HCT116 (cell line): ENCODE results near the gene KIFC3. TPM values are rescaled to one million over a fixed set of nuclear protein-coding genes. Genes with fewer than 3 reads are reported as not detected.

Experiments used
- ATAC-seq: fragments of 200-7000 bp; cut with Tn5 transposase; 2 replicates; pipeline ENCODE4 v1.9.1; 2020; ENCODE audit warnings: mild to moderate bottlenecking, moderate library complexity
- BruUV-seq: library from RNA; stranded (reverse); fragments of 400-500 nt; replicated peaks from 2 replicates; lab custom pipeline; 2021; lab: Mats Ljungman, UMichigan
- CTCF ChIA-PET: fragments of 300-600 bp; sonication (Branson Sonifier 250); formaldehyde crosslinking; loops from one replicate; lab custom pipeline; 2021; ENCODE audit warnings: antibody characterized with exemption; lab: Charles Lee
- POLR2A ChIA-PET: fragments of 300-600, 350-600 bp; sonication (Branson Sonifier 250); formaldehyde crosslinking; loops from one replicate; lab custom pipeline; 2021; ENCODE audit warnings: antibody characterized with exemption; lab: Charles Lee
- RAD21 ChIA-PET, 2 experiments: fragments of 300-600 bp; sonication (Branson Sonifier 250); formaldehyde crosslinking; loops; one replicate each; lab custom pipeline; 2023; ENCODE audit warnings: low total read pairs in 2 of 2; ENCODE audit not compliant: uncharacterized antibody in 2 of 2, unreplicated experiment in 2 of 2, low non-redundant PET in 1 of 2; lab: Charles Lee
- DNase-seq: peaks from one replicate; pipeline ENCODE4 v3.0.0-alpha.2; 2010; ENCODE audit warnings: low read depth, low spot score
- H2AFZ ChIP-seq: fragments of 200-600 bp; shearing (Covaris generic), sonication (generic); 2 replicates; pipeline ENCODE4 v1.6.1; 2017; ENCODE audit warnings: low read depth, mixed run types, mixed read lengths, antibody characterized with exemption, low read length; ENCODE audit not compliant: poor library complexity, severe bottlenecking
- H3K27ac ChIP-seq: 2 replicates; pipeline ENCODE4 v1.5.1; 2012; ENCODE audit warnings: low read depth, low read length
- H3K27me3 ChIP-seq: fragments of 200-600 bp; sonication (generic); 2 replicates; pipeline ENCODE4 v1.6.1; 2016; ENCODE audit warnings: mixed run types, low read length, mixed read lengths; ENCODE audit not compliant: insufficient read depth
- H3K36me3 ChIP-seq, 2 experiments: fragments of 200-500 bp in 1 of 2; fragments of 200-600 bp in 1 of 2; sonication (Bioruptor generic) in 1 of 2; sonication (generic) in 1 of 2; 2 replicates each; pipeline versions ENCODE4 v1.5.1 to v1.6.1; 2014 to 2016; ENCODE audit warnings: low read length in 2 of 2, inconsistent platforms in 1 of 2, mixed read lengths in 1 of 2, mixed run types in 1 of 2; ENCODE audit not compliant: insufficient read depth in 2 of 2, control insufficient read depth in 1 of 2
- H3K4me1 ChIP-seq, 2 experiments: fragments of 200-600 bp in 1 of 2; sonication (generic) in 1 of 2; 2 replicates each; pipeline versions ENCODE4 v1.5.1 to v1.6.1; 2012 to 2017; ENCODE audit warnings: low read length in 2 of 2, inconsistent platforms in 1 of 2, mild to moderate bottlenecking in 1 of 2, mixed read lengths in 1 of 2, mixed run types in 1 of 2, moderate library complexity in 1 of 2; ENCODE audit not compliant: insufficient read depth in 2 of 2, control insufficient read depth in 1 of 2
- H3K4me2 ChIP-seq: fragments of 200-600 bp; sonication (generic); 2 replicates; pipeline ENCODE4 v1.6.1; 2017; ENCODE audit warnings: mixed run types, low read length, mixed read lengths
- H3K4me3 ChIP-seq, 2 experiments: fragments of 200-600 bp in 1 of 2; sonication (generic) in 1 of 2; replicated peaks in 1 of 2; 2 replicates each; pipeline ENCODE4 v1.5.1; 2011 to 2016; ENCODE audit warnings: low read length in 2 of 2, control low read depth in 1 of 2, low read depth in 1 of 2, mild to moderate bottlenecking in 1 of 2, mixed read lengths in 1 of 2, mixed run types in 1 of 2
- H3K79me2 ChIP-seq: fragments of 200-600 bp; sonication (generic); 2 replicates; pipeline ENCODE4 v1.6.1; 2017; ENCODE audit warnings: mild to moderate bottlenecking, mixed run types, low read length, moderate library complexity, mixed read lengths; ENCODE audit not compliant: insufficient read depth
- H3K9ac ChIP-seq: fragments of 200-600 bp; sonication (generic); 2 replicates; pipeline ENCODE4 v1.6.1; 2016; ENCODE audit warnings: low read length, mixed read lengths
- H3K9me2 ChIP-seq: fragments of 200-600 bp; sonication (generic), shearing (Covaris generic); 2 replicates; pipeline ENCODE4 v1.6.1; 2017; ENCODE audit warnings: mixed run types, mild to moderate bottlenecking, moderate library complexity; ENCODE audit not compliant: insufficient read depth
- H3K9me3 ChIP-seq, 2 experiments: fragments of 200-500 bp in 1 of 2; fragments of 200-600 bp in 1 of 2; sonication (Bioruptor generic) in 1 of 2; sonication (generic) in 1 of 2; 2 replicates each; pipeline ENCODE4 v1.6.1; 2014 to 2017; ENCODE audit warnings: low read length in 2 of 2, mixed read lengths in 2 of 2, inconsistent platforms in 1 of 2, low read depth in 1 of 2, mild to moderate bottlenecking in 1 of 2, mixed run types in 1 of 2, moderate library complexity in 1 of 2; ENCODE audit not compliant: control insufficient read depth in 1 of 2, insufficient read depth in 1 of 2
- H4K20me1 ChIP-seq: fragments of 200-600 bp; sonication (generic), shearing (Covaris generic); 2 replicates; pipeline ENCODE4 v1.6.1; 2017; ENCODE audit warnings: mixed run types, mild to moderate bottlenecking, moderate library complexity; ENCODE audit not compliant: insufficient read depth
- ATF3 ChIP-seq: IDR thresholded peaks from 2 replicates; pipeline ENCODE4 v1.6.1; 2012
- CBX3 ChIP-seq: IDR thresholded peaks from 2 replicates; pipeline ENCODE4 v1.6.1; 2012; ENCODE audit warnings: low read depth
- CTCF ChIP-seq, 3 experiments: fragments of 200-600 bp in 1 of 3; sonication (generic) in 1 of 3; IDR thresholded peaks in 2 of 3; conservative IDR thresholded peaks in 1 of 3; 2 replicates each; pipeline ENCODE4 v1.5.1; 2012 to 2017; ENCODE audit warnings: low read depth in 2 of 3, low read length in 2 of 3, antibody characterized with exemption in 1 of 3, borderline replicate concordance in 1 of 3, control low read depth in 1 of 3, mild to moderate bottlenecking in 1 of 3, mixed read lengths in 1 of 3, mixed run types in 1 of 3, moderate library complexity in 1 of 3; ENCODE audit not compliant: insufficient read depth in 1 of 3
- EGR1 ChIP-seq: IDR thresholded peaks from 2 replicates; pipeline ENCODE4 v1.6.1; 2012; ENCODE audit warnings: low read depth
- ELF1 ChIP-seq: IDR thresholded peaks from 2 replicates; pipeline ENCODE4 v1.6.1; 2012; ENCODE audit warnings: low read depth, borderline replicate concordance
- EZH2phosphoT487 ChIP-seq: fragments of 200-600 bp; IDR thresholded peaks from 2 replicates; pipeline ENCODE4 v1.6.1; 2018; ENCODE audit warnings: antibody characterized with exemption, borderline replicate concordance
- FOSL1 ChIP-seq: IDR thresholded peaks from 2 replicates; pipeline ENCODE4 v1.6.1; 2012; ENCODE audit warnings: low read depth
- JUND ChIP-seq: IDR thresholded peaks from 2 replicates; pipeline ENCODE4 v1.6.1; 2012
- MAX ChIP-seq: IDR thresholded peaks from 2 replicates; pipeline ENCODE4 v1.6.1; 2012
- POLR2A ChIP-seq: IDR thresholded peaks from 2 replicates; pipeline ENCODE4 v1.7.0; 2011; ENCODE audit warnings: borderline replicate concordance; ENCODE audit not compliant: insufficient read depth, insufficient read length; ENCODE audit errors: extremely low read depth
- POLR2AphosphoS5 ChIP-seq: IDR thresholded peaks from 2 replicates; pipeline ENCODE4 v1.6.1; 2011; ENCODE audit warnings: mild to moderate bottlenecking, low read depth, low read length, moderate library complexity
- RAD21 ChIP-seq: IDR thresholded peaks from 2 replicates; pipeline ENCODE4 v1.6.1; 2012; ENCODE audit warnings: low read depth, mild to moderate bottlenecking
- SIN3A ChIP-seq: IDR thresholded peaks from 2 replicates; pipeline ENCODE4 v1.6.1; 2012; ENCODE audit warnings: low read depth
- SP1 ChIP-seq: IDR thresholded peaks from 2 replicates; pipeline ENCODE4 v1.6.1; 2012; ENCODE audit warnings: low read depth
- TCF7L2 ChIP-seq: IDR thresholded peaks from 2 replicates; pipeline ENCODE4 v1.7.0; 2011; ENCODE audit warnings: borderline replicate concordance, inconsistent platforms; ENCODE audit not compliant: insufficient read depth, insufficient read length; ENCODE audit errors: extremely low read depth
- YY1 ChIP-seq: IDR thresholded peaks from 2 replicates; pipeline ENCODE4 v1.6.1; 2011; ENCODE audit warnings: low read length, low read depth, moderate library complexity, mild to moderate bottlenecking; ENCODE audit not compliant: insufficient replicate concordance; ENCODE audit errors: extremely low read depth
- ZBTB33 ChIP-seq: IDR thresholded peaks from 2 replicates; pipeline ENCODE4 v1.6.1; 2011; ENCODE audit warnings: mild to moderate bottlenecking, low read length, moderate library complexity; ENCODE audit not compliant: insufficient replicate concordance; ENCODE audit errors: extremely low read depth
- intact Hi-C: fragments of 100-400 bp; cut with micrococcal nuclease; formaldehyde crosslinking; loops from 2 replicates; pipeline ENCODE4 v1.10.0; 2022
- total RNA-seq: library from RNA; stranded (reverse); gene quantifications from one replicate; pipeline ENCODE4 v1.2.1, GENCODE V29; 2021; ENCODE audit not compliant: unreplicated experiment

Gene KIFC3
- total RNA-seq, 1 experiment from 2014 or later, result 31.9 TPM

GRCh38 chr16:57810197-57811031, 8.1 kb upstream of the KIFC3 start:
- RAD21 ChIA-PET, result interaction anchor here in 1 of 2 experiments (0.6 to 1.2 kb wide), 2 partner anchors 9 to 53 kb away, joined by 3 read pairs; partner anchors contain the start of gene KIFC3
- CTCF ChIA-PET, result interaction anchor here (1.3 to 2.9 kb wide), 4 partner anchors 9 to 49 kb away, joined by 3 to 15 read pairs (median 6); no protein-coding TSS in a partner anchor
- intact Hi-C loops, result no loop called here
- peak overlapping the region; percentile 71 for H3K27ac ChIP-seq
- ATAC-seq (peak; percentile 88), DNase-seq (peak; percentile 82)
- no peaks in the 10 kb centered on the region for H3K36me3 ChIP-seq
- H3K27me3 ChIP-seq, result no peaks in the 10 kb centered on the region
- H3K4me3 ChIP-seq, result peak overlapping the region in 1 of 2 experiments; percentile 24; a peak in 2 of 4 replicates
- no TSS peak for BruUV-seq
- no peaks in the 10 kb centered on the region for H3K9me3 ChIP-seq
- peak overlapping the region; percentile 47 for H3K9ac ChIP-seq
- POLR2A ChIA-PET, result interaction anchor here (0.8 to 1.5 kb wide), 3 partner anchors 19 to 46 kb away, joined by 3 read pairs; no protein-coding TSS in a partner anchor
- no peaks in the 10 kb centered on the region for H3K79me2 ChIP-seq
- no peak for TF ChIP-seq YY1
- peak; percentile 83 for TF ChIP-seq SP1
- peak; percentile 57; the same call in 1 of the 2 replicates for TF ChIP-seq CBX3
- TF ChIP-seq FOSL1, result peak; percentile 81
- TF ChIP-seq RAD21, result no peak
- TF ChIP-seq EGR1, result no peak
- peak; percentile 71 for TF ChIP-seq POLR2AphosphoS5
- TF ChIP-seq SIN3A, result peak; percentile 54; the same call in 1 of the 2 replicates
- TF ChIP-seq JUND, result peak; percentile 89
- TF ChIP-seq MAX, result peak; percentile 85
- TF ChIP-seq ATF3, result no peak
- peak; percentile 12 for TF ChIP-seq TCF7L2
- peak; percentile 46 for TF ChIP-seq POLR2A
- TF ChIP-seq ELF1, result no peak
- TF ChIP-seq ZBTB33, result no peak
- TF ChIP-seq CTCF (IDR thresholded peaks at IDR 0.05 in 2 of 3, conservative IDR thresholded peaks at IDR 0.05 in 1 of 3; ENCODE audit: borderline replicate concordance in 1 of 3, insufficient read depth in 1 of 3, low read depth in 2 of 3, low read length in 2 of 3), result no peak
- TF ChIP-seq EZH2phosphoT487, result no peak
- H2AFZ ChIP-seq, result no peak overlapping the region
- H3K4me2 ChIP-seq, result peak overlapping the region; percentile 69
- peaks cover 54 to 66% of the 10 kb centered on the region in 2 experiments for H3K4me1 ChIP-seq
- no peaks in the 10 kb centered on the region for H4K20me1 ChIP-seq
- H3K9me2 ChIP-seq, result no peaks in the 10 kb centered on the region
